SIG-M5 treated with dmso at 0.1 percent for 504 hours (cell line): ENCODE results near the gene TBC1D22B.
"Not testable (repeated sequence)": the region's sequence is repeated elsewhere in the genome, so short reads cannot be mapped to it uniquely, and the experiment has no call there.

Experiments used
- DNase-seq: peaks from one replicate; lab custom pipeline; 2025; ENCODE audit not compliant: unreplicated experiment; lab: John Stamatoyannopoulos, UW

TBC1D22B gene

GRCh38 chr6:37319856-37320480 is 62.4 kb downstream of the TBC1D22B start:
- no peak for DNase-seq

- no peak for DNase-seq
Observed at GRCh38 chr6:37320646-37321045, 63.1 kb downstream of the TBC1D22B start.

- DNase-seq, result no peak
Observed at GRCh38 chr6:37321101-37321500, 63.5 kb downstream of the TBC1D22B start.

- no peak for DNase-seq
Observed at GRCh38 chr6:37321516-37322415, 64.2 kb downstream of the TBC1D22B start.

- no peak for DNase-seq
Observed at GRCh38 chr6:37323580-37323979, 66.0 kb downstream of the TBC1D22B start.

GRCh38 chr6:37324131-37325033 is 66.8 kb downstream of the TBC1D22B start:
- DNase-seq, result no peak

GRCh38 chr6:37330345-37330744 is 72.8 kb downstream of the TBC1D22B start:
- not testable (repeated sequence) for DNase-seq

- DNase-seq, result no peak
Observed at GRCh38 chr6:37331047-37331446, 73.5 kb downstream of the TBC1D22B start.

- DNase-seq, result no peak
Observed at GRCh38 chr6:37332894-37333293, 75.3 kb downstream of the TBC1D22B start.

- DNase-seq, result no peak
Observed at GRCh38 chr6:37334047-37334446, 76.5 kb downstream of the TBC1D22B start.

- DNase-seq, result not testable (repeated sequence)
Observed at GRCh38 chr6:37338317-37338716, 80.7 kb downstream of the TBC1D22B start.

- no peak for DNase-seq
Observed at GRCh38 chr6:37338745-37339255, 81.2 kb downstream of the TBC1D22B start.

- no peak for DNase-seq
Observed at GRCh38 chr6:37339741-37340638, 82.4 kb downstream of the TBC1D22B start.

GRCh38 chr6:37340639-37340943 is 83.0 kb downstream of the TBC1D22B start:
- no peak for DNase-seq

- DNase-seq, result no peak
Observed at GRCh38 chr6:37343248-37343647, 85.7 kb downstream of the TBC1D22B start.

- DNase-seq, result no peak
Observed at GRCh38 chr6:37344308-37344707, 86.7 kb downstream of the TBC1D22B start.

- DNase-seq, result not testable (repeated sequence)
Observed at GRCh38 chr6:37345804-37346203, 88.2 kb downstream of the TBC1D22B start.

- no peak for DNase-seq
Observed at GRCh38 chr6:37347177-37347576, 89.6 kb downstream of the TBC1D22B start.

- no peak for DNase-seq
Observed at GRCh38 chr6:37347670-37348111, 90.1 kb downstream of the TBC1D22B start.

- no peak for DNase-seq
Observed at GRCh38 chr6:37351027-37351426, 93.5 kb downstream of the TBC1D22B start.
